SKM-1 (cell line): ENCODE results near the gene ADCY6.
A peak's percentile ranks its signal among the peaks of the same experiment; 100 is the strongest.

ENCODE experiments used
- DNase-seq: peaks from one replicate; lab custom pipeline; 2025; ENCODE audit not compliant: unreplicated experiment; lab: John Stamatoyannopoulos, UW

ADCY6 gene

DNA sequence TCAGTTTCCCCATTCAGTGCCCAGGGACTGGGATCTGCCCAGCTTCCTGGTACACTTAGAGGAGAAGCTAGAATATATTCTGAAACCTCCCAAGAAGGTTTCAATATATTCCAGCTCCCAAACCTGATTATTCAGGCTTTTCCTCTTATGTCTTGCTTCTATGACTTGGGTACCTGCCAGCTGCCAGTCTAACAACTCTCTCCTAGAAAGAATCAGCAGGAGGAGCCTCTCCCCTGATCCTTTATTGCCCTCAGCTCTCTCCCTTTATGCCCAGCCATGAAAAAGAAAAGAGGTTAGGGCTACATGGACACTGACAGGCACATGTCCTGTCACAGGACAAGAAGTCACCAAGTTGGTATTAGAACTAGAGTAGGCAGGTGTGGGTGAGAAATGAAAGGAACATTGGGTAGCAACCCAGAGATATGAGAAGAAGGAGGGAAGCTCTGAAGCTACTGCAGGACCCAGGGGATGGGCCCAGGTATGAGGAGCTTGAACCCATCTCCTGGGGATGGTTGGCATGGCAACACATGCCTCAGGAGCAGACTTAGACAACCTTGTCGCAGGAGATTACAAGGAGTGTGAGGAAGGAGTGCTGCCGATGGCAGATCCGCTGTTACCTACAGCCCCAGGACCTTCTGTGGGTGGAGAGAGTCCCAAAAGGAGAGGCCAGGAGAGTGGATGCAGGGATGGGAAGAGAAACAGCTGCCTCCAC is 27.4 kb upstream of the ADCY6 start:
- no peak for DNase-seq

DNA sequence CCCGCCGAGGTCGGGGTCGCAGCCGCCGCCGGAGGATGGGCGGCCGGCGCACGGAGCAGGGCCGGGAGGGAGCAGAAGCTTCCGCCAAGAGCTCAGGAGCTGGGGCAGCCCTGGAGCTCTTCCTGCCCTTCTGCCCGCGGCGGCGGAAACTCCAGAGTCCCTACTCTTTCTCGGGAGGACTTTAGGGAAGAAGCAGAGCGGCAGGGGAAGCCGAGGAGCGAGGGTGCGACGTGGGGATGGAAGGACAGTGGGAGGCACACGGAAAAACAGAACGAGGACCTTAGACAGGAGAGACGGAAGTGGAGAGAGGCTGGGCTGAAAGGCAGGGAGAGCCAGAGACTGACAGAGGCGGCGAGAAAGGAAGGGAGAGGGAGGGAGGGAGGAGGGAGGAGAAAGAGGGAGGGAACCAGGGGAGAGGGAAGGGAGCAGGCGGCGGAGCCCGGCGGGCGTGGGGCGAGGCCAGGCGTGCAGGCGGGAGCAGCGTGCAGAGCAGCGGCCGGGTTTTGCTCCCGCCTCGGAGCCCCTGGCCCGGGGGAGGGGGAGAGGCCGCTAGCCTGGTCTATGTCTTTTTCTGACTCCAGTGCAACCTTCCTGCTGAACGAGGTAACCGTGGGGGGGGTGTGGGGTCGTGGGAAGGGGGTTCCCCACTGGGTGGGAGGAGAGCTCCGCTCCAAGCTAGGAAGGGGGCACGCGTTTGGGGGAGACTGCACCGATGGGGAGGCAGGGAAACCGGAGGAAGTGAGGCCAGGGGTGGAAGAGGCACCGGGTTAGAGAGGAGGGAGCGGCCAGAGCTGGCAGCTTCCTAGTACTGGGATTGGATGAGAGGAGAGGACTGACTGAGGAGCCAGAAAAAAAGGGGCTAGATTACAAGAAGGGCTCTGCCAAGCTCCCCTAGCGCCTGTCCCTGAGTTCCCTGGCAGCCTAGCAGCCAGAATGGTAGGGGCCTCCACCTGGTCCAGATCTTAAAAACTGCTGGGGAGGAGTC is 26.5 kb upstream of the ADCY6 start:
- DNase-seq: peak; percentile 57

DNA sequence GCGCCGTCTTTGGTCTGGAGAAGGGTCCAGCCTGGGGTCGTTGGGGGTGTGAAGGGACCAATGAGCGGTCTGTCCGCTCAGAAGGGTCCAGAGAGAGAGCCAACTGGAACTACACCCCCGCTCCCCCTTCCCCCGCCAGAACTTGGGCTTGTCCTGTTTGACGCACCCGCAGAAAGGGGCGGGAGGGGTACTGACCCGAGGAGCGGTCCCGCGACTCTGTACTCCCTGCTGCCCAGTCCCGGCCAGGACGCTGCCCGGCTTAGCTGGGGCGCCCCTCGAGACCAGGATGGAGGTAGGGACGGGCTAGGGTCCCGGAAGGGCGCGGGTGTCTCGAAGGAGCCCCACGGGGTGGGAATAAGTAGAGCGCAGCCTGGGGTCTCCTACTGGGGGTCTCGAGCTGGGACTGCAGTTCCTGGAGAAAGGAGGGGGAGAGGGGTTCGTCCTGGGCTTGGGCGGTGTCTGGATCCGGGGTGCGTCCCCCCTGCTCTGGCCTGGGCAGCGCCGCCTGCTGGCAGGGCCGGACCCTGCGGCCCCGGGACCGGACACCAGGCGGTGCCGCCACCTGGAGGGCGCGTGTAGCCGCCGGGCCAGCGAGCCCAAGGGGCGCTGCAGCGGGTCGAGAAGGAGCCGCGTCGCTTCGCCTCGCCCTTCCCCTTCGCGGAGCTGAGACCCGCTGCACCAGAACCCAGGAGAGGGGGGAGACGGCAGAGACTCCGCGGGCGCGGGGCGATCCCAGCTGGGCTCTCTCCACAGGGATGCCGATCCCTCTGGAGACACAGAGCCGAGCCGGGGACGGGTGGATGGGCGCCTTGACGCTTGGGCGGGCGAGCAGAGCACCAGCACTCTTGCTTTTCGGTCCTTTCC is 25.6 kb upstream of the ADCY6 start:
- peak; percentile 18 for DNase-seq

DNA sequence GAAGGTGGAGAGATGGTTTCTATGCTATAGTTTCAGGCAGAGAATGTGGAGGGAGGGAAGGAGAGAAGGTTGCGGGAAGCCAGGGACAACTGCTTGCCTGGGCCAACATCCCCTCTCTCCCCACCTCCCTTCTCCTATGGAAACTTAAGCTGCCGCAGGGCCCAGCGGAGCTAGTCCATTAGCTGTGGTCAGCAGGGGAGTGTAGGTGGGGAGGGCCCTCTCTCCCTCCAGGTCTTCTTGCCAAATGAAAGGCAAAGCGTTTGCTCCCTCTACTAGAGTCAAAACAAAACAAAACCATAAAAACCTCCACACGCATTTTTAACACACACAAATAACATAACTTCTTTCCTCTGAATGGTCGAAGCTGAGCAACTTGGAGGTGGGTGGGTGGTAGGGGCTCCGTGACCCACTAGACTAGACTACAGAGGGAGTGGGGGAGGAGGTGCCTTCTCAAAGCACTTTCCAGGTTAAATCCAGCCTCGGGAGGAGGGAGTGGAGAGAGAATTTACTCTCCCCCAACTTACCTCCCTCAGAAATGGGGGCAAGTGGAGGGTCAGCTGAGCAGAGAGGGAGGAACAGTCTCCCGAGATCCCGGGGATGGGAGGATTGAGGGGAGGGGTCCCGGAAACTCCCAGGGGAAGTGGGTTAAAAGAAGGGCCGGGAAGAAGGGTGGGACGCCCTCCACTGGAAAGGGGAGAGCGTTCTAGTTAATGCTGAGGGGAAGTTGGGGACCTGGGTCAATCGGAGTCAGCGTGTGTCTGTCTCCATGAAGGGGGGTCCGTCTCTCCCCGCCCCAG is 24.8 kb upstream of the ADCY6 start:
- no peak for DNase-seq

DNA sequence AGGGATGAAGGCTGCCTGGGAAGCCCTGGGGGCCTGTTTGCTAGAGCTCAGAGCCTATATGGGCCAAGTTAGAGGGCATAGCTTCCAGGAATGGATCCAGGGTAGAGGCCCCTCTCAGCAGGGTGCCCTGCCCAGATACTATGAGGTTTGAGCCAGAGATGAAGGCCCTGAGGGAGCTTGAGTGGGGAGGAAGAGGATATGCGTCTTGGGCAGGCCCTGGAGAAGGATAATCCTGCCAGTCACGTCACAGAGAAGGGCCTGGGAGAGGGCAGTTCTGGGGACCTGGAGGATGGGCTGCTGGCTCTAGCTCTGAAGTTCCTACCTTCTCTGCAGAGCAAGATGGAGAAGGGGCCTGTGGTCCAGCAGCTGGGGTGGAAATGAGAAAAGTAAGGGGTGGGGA is 23.5 kb upstream of the ADCY6 start:
- no peak for DNase-seq

DNA sequence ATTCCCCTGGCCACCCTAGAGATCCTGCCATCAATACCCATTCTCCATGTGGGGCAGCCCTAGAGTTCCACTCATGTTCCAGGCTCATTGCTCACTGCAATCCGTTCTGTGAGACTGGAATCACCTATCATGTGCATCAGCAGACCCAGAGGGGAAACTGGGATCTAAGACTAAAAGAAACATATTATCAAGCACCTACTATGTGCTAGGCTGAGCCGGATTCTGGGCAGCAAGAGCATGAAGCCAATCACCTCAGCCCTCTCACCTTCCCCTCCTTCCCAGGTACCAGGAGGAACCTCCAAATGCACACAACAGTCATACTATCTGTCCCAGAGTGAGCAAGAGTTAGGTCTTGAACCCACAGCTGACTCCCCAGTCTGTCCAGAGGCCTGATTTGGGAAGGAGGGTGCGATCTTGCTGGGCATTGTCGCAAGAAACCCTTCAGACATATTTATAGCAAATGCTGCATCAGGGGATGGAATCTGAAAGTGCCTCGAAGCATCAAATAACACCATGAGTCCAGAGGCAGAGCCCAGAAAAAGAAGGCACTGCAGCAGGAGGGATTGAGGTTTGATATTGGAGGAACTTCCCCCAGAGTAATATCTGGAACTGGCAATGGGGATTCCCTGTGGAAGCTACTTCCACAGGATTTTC is 22.7 kb upstream of the ADCY6 start:
- DNase-seq: no peak

DNA sequence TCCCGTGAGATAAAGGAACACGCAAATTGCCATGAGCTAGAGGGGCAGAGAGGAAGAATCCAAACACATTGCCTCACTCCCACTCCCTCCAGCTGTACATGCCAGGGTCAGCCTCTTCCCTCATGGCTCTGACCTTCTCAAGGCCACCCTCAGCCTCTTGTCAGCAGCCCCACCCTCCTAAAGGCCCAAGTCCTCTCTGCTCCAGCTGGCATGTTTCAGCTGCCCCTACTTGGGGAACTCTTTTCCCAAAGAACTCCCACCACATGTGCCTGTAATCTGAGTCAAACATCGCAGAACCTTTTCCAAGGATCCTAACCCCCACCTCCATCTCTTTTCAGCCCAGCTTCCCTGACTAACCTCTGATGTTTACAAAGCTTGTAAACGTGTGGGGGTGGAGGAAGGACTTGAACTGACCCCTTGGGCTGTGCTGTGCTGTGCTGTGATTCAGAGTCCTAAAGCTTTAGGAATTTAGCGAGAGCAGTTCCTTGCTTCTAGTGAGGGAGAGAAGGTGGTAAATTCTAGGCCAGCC is 22.1 kb upstream of the ADCY6 start:
- no peak for DNase-seq

DNA sequence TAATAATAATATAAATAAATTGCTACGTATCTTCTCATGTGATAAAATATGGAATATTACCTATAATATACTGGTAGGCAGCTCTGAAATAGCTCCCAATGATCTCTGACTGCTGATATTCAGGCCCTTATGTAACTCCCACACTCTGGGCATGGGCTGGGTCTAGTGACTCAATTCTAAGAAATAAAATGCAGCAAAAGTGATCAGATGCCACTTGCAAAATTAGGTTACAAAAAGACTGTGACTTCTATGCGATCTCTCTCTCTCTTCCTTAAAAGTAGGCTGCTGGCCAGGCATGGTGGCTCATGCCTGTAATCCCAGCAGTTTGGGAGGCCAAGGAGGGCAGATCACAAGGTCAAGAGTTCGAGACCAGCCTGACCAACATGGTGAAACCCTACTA is 19.1 kb upstream of the ADCY6 start:
- no peak for DNase-seq

DNA sequence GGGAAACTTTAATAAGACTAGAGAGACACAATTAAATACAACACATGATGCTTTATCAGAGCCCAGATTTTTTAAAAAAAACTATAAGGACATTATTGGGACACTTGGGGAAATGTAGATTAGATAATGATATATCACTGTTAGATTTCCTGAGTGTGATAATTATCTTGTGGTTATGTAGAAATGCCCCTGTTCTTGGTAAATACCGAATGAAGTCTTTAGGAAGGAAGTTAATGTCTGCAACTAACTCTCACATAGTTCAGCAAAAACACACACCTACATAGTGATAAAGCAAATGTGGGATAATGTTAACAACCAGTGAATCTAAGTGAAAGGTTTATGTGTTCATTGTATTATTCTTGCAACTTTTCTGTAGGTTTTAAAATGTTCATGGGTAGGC is 14.8 kb upstream of the ADCY6 start:
- DNase-seq: no peak

DNA sequence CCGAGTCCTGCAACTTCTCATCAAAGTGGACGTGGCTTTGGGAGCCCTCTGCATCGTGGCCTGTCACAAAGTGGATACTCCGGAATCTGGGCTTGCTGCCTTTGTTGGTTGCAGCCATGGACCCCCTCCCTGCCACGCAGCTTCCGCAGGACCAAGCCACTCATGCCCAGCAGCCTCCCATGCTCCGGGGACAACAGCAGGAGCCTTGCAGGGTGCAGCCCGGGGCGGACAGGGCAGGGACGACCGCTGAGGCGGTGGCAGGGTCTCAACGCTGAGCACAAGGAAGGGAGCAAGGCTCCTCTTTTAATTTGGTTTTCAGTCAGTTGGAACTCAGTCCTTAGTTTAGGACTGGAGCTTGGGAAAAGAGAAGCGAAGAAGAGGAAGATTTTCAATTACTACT is 12.1 kb upstream of the ADCY6 start:
- DNase-seq: no peak

DNA sequence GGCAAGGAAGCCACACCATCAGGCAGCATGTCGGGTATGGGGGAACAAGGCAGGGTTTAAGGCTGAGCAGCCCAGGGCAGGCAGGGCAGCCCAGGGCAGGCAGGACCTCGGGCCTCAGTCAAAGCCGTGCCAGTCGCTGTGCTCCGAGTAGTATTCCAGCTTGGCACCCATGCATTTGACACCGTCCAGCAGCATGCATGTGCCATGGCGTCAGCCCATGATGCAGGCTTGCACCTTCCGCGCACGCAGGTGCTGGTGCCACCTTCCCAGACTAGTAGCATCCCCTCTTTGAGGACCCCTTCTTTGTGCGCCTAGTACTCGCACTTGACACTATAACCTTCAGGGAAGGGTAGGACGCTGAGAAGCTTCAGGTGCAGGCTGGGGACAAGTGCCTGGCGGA is 11.6 kb upstream of the ADCY6 start:
- DNase-seq: no peak

DNA sequence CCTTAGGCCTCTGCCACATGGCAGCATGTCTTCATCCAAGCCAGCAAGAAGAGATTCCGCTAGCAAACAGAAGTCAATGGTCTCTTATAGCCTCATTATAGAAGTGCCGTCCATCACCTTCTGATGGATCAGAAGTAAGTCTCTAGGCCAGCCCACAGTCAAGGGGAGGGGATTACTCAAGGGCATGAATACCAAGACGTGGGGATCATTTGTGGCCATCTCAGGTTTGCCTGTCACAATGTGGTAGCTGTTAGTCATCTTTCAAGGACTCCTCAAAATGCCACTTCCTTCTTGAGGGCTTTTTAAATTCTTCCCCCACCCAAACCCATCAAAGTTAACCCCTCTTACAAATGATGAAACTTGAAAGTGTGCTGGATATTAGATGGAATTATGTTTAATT is 8.1 kb upstream of the ADCY6 start:
- no peak for DNase-seq

DNA sequence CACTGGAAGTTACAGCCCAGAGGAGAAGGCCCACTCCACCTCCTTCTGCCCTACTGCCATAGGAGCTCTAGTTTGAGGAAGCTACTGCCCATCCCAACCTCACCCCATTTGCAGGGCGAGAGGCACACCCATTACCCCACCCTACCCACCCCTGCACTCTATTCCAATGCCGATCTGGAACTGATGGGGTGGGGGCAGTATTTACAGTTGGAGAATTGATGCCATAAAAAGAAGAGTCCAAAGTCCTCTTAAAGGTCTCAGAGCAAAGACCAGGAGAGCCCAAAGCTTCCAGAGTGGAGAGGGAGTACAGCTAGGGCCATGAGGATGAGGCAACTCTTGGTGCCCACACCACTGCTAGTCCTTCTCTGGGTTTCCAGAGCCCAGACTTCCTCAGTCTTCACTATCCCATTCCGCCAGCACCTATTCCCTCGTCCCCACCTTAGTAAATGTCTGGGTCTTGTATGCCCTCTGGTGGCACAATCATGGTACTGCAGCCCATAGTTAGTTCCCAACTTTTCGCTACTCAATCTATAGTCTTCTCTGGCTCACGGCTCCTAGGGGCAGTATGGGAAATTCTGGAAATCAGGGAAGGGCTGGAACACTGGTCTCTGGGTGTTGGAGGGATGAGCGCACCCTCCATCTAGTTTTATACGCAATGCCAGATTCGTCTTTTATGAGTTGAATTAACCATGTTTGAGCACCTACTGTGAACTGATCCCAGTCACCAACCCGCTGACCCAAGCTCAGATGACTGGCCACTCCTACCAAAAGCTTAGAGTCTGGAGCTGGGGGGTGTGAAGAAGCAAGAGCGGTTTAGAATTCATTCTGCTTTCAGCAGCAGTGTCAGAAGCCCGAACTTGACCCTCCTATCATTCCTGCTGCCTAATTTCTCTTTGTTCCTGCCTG is 6.9 kb upstream of the ADCY6 start:
- no peak for DNase-seq

DNA sequence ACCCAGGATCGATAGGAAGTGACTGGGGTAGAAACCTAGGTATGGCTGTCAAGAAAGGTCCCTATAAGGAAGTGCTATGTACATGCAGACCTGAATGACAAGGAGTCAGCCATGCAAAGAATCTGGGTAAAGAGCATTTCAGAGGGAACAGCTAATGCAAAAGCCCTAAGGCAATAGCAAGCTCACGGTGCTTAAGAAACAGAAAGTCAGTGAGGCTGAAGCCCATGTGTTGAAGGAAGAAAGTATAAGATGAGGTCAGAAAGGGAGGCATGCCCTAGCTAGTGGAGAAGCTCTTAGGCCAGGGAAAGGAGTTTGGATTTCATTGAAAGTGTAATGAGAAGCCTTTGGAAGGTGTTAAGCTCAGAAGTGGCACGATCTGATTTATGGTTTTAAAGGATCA is 6.0 kb upstream of the ADCY6 start:
- DNase-seq: no peak

DNA sequence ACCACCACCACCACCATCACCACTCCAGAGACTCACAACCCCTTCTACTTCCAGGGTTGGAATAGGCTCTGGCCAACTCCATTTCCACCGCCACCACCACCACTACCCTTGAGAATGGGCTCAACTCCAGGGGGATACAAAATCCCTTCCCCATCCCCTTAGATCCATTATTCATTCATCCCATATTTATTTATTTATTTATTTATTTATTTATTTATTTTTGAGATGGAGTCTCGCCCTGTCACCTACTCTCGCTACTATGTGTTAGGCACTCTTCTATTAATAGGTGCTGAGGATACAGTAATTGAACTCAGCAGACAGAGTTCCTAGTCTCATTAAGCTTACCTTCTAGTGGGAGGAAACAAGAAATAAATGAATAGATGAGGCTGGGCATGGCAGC is 4.8 kb upstream of the ADCY6 start:
- no peak for DNase-seq

DNA sequence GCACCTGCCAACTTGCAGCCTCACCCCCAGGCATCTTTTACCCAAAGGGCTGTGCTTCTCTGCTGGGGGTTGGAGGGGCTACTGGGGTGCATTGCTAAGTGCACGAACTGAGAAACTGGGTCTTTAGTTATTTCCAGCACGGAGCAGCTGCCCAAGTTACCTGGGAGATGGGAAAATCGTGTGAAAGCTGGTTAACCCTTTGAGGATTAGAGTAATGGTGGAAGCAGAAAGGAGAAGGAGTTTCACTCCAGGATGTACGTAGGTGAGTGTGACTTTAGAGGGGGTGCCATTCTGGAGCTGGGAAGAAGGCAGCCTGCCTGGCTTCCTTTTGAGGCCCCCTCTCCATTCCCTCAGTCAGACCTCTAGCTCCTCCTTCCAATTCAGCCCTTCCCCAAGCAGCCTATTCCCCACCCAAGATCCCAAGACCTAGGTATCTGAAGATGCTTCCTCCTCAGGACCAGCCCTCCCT is 1.0 kb upstream of the ADCY6 start:
- no peak for DNase-seq

DNA sequence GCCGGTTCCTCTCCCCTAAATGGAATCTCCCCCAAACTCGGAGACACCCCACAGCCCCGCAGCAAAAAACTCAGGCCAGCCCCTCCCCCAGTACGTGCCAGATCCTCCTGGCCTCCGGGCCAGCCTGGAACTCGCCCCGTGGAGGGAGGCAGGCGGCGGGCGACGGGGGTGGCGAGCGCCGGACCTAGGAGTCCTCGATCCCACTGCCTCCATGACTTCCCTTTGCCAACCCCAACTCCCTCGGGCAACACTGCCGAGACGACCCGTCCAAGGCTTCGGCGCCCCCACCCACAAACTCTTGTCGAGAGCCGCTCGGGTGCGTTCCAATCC is 400 bp downstream of the ADCY6 start:
- no peak for DNase-seq

DNA sequence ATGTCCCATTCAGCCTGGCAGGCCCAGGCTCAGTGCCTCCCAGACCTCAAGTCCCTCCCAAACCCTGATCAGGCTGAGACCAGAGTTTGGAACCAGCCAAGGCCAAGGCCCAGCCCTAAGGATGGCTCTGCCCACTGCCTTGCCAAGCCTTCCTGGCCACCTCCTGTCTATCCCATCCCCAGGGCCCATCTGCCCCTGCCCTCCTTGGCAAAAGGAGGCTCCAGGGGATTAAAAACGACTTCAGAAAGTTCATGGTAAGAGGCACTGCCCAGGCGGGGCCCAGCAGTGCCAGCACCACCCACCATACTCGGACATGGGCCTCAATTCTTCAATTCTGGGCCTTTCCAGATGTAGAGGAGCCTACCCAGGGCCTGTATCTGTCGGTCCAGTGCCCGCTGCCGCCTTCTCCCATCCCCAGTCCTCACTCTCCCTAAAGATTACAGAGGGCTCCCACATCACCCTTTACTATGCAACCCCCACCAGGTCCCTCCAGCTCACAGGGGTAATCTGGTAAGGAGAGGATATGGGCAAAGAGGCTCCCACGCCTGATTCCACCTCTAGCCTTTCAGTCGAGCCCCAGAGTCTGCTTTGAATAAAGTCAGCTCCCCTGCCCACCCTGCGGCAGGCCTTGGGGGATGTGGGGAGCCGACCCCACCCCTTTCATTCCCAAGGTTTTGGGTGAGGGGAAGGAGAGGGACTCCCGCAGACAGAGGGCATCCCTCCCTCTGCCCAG is 932 bp downstream of the ADCY6 start:
- DNase-seq: no peak
